Measurements from ENCODE around the gene ZC3H18.

- TF ChIP-seq EZH2 (IDR thresholded peaks at IDR 0.05; ENCODE audit: borderline replicate concordance) (no peak), CTCF (IDR thresholded peaks at IDR 0.05; ENCODE audit: poor library complexity) (no peak)
Observed at GRCh38 chr16:88619859-88620815, 49.9 kb downstream of the ZC3H18 start.
